ENCODE results near the gene FECH. TPM values are rescaled to one million over a fixed set of nuclear protein-coding genes. Genes with fewer than 3 reads are reported as not detected.
A peak's percentile ranks its signal among the peaks of the same experiment; 100 is the strongest.

FECH gene
- 25.8 and 27.1 TPM in 2 replicates for total RNA-seq
- long read RNA-seq, transcript FECH-201 (11 exons, 3,853 nt) = major isoform, 88 of 115 reads
- long read RNA-seq, transcript FECH-202 (11 exons, 2,526 nt) = minor isoform, 5 of 115 reads
- long read RNA-seq, partial matches to known transcripts = 10 of 115 reads
- long read RNA-seq, other reads (novel, unspliced or antisense) = 10 of 115 reads

- H3K27ac Mint-ChIP-seq = peak within 1 kb of the TSS; percentile 92
- no peaks in the 10 kb centered on the region for H3K27me3 Mint-ChIP-seq
- peak; percentile 51 for DNase-seq (ENCODE audit: low spot score, unreplicated experiment)
- peak; percentile 19 for TF ChIP-seq CTCF (IDR thresholded peaks at IDR 0.05; ENCODE audit: unreplicated experiment)
- no peaks in the 10 kb centered on the region for H3K9me3 Mint-ChIP-seq (ENCODE audit: low read depth)
- H3K4me1 Mint-ChIP-seq (ENCODE audit: low read depth) = peaks cover 15% of the 10 kb centered on the region
- H3K4me3 Mint-ChIP-seq (ENCODE audit: low read depth) = peak within 1 kb of the TSS; percentile 78
- peaks cover 4% of the 10 kb centered on the region for H3K36me3 Mint-ChIP-seq (ENCODE audit: insufficient read depth)
Measured at GRCh38 chr18:57586251-57587049, at the start of gene FECH. FECH (minus strand) TSS chr18:57586702; CDS start chr18:57586620, 82 bp downstream.

GRCh38 chr18:57635003-57635822 lies 48.7 kb upstream of the FECH start:
- H3K36me3 Mint-ChIP-seq (ENCODE audit: insufficient read depth) = peaks cover 4% of the 10 kb centered on the region
- H3K4me1 Mint-ChIP-seq (ENCODE audit: low read depth) = peaks cover 8% of the 10 kb centered on the region
- H3K4me3 Mint-ChIP-seq (ENCODE audit: low read depth) = no peak overlapping the region
- no peaks in the 10 kb centered on the region for H3K9me3 Mint-ChIP-seq (ENCODE audit: low read depth)
- DNase-seq (ENCODE audit: low spot score, unreplicated experiment) = no peak
- no peaks in the 10 kb centered on the region for H3K27me3 Mint-ChIP-seq
- H3K27ac Mint-ChIP-seq = peak overlapping the region; percentile 2
- no peak for TF ChIP-seq CTCF (IDR thresholded peaks at IDR 0.05; ENCODE audit: unreplicated experiment)

- peaks cover 8% of the 10 kb centered on the region for H3K4me1 Mint-ChIP-seq (ENCODE audit: low read depth)
- H3K27me3 Mint-ChIP-seq = no peaks in the 10 kb centered on the region
- peak overlapping the region; percentile 50 for H3K4me3 Mint-ChIP-seq (ENCODE audit: low read depth)
- no peak for DNase-seq (ENCODE audit: low spot score, unreplicated experiment)
- H3K9me3 Mint-ChIP-seq (ENCODE audit: low read depth) = no peaks in the 10 kb centered on the region
- TF ChIP-seq CTCF (IDR thresholded peaks at IDR 0.05; ENCODE audit: unreplicated experiment) = no peak
- H3K27ac Mint-ChIP-seq = peak overlapping the region; percentile 22
- H3K36me3 Mint-ChIP-seq (ENCODE audit: insufficient read depth) = peaks cover 4% of the 10 kb centered on the region
Measured at GRCh38 chr18:57631697-57632096, 45.2 kb upstream of the FECH start.

- Mint-ChIP-seq H3K27ac (peak overlapping the region; percentile 95), H3K27me3 (no peaks in the 10 kb centered on the region), H3K4me3 (ENCODE audit: low read depth) (peak overlapping the region; percentile 93), H3K9me3 (ENCODE audit: low read depth) (no peaks in the 10 kb centered on the region), H3K4me1 (ENCODE audit: low read depth) (peaks cover 8% of the 10 kb centered on the region), H3K36me3 (ENCODE audit: insufficient read depth) (peaks cover 4% of the 10 kb centered on the region)
- TF ChIP-seq CTCF (IDR thresholded peaks at IDR 0.05; ENCODE audit: unreplicated experiment) = no peak
- DNase-seq (ENCODE audit: low spot score, unreplicated experiment) = no peak
Measured at GRCh38 chr18:57630754-57631595, 44.5 kb upstream of the FECH start.
